Measurements from ENCODE around the gene ADGRE2. TPM values are rescaled to one million over a fixed set of nuclear protein-coding genes. Genes with fewer than 3 reads are reported as not detected.
"Not testable (repeated sequence)": the region's sequence is repeated elsewhere in the genome, so short reads cannot be mapped to it uniquely, and the experiment has no call there.

ADGRE2 gene
- total RNA-seq, 4 donors from 2014 or later: 4.5 to 10.7 (median 7.1) TPM

DNA sequence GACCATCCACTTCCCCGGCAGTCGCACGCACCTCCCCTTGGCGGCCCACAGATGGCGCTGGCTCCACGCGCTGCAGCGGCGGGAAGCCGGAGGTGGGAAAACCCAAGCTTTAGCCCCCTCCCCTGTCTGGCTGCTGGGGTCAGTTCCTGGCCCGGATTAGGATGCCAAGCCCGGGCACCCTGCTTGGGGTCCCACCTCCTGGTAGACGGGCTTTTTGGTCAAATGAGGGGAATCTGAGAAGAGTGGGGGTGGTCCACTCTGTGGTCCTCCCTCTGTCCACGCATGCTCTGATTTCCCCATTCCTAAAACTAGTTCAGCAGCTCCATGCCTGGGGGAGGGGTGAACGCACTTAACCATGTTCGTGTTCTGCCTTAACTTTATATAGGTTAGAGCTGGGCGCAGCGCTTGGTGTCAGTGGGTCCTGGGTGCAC, 8.1 kb upstream of the ADGRE2 start:
- WGBS, 2 donors: 19% methylated on average over 13 to 15 of the region's 18 CpGs
- no peak for TF ChIP-seq POLR2A (IDR thresholded peaks at IDR 0.05)
- TF ChIP-seq, protein P1, sequence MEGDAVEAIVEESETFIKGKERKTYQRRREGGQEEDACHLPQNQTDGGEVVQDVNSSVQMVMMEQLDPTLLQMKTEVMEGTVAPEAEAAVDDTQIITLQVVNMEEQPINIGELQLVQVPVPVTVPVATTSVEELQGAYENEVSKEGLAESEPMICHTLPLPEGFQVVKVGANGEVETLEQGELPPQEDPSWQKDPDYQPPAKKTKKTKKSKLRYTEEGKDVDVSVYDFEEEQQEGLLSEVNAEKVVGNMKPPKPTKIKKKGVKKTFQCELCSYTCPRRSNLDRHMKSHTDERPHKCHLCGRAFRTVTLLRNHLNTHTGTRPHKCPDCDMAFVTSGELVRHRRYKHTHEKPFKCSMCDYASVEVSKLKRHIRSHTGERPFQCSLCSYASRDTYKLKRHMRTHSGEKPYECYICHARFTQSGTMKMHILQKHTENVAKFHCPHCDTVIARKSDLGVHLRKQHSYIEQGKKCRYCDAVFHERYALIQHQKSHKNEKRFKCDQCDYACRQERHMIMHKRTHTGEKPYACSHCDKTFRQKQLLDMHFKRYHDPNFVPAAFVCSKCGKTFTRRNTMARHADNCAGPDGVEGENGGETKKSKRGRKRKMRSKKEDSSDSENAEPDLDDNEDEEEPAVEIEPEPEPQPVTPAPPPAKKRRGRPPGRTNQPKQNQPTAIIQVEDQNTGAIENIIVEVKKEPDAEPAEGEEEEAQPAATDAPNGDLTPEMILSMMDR (IDR thresholded peaks at IDR 0.05): peak in 1 of 3 donors; percentile 15
- no peak overlapping the region for H3K4me3 ChIP-seq (ENCODE audit: low read depth, poor library complexity, severe bottlenecking)
- intact Hi-C loops (cut with DNase I; ENCODE audit: low total_unique reads): loop anchor here (10.0 kb wide), 1 partner anchor 108 kb away; no protein-coding TSS in a partner anchor
- DNase-seq (ENCODE audit: low spot score in 2 of 2): peak in 1 of 2 donors; percentile 78

DNA sequence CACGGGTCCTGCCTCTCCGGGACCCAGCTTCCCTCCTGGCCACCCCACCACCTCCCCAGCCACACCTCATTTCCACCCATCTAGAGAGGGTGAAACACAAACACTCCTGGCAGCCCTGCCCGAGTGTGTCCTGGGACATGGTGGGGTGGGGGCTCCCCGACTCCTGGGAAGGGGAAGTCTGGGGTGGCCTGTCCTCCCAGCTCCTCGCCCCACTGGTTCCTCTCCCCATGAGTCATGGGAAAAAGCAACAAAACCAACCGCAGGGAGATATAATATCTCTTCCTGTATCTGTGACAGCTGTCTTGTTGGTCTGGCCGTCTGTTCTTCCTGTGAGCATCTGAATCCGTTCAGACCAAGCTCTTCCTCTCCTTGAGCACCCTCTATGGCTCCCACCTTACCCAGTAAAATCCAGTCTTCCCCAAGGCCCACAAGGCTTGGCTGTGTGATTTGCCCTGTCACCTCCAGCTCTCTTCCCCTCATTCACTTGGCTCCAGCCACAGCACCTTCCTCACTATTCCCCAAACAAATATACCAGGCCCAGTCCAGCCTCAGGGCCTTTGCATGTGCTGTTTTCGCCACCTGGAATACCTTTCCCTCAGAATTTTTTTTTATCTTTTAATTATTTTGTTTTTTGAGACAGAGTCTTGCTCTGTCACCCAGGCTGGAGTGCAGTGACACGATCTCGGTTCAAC, 6.9 kb upstream of the ADGRE2 start:
- intact Hi-C loops (cut with DNase I; ENCODE audit: low total_unique reads): loop anchor here (10.0 kb wide), 1 partner anchor 110 kb away; no protein-coding TSS in a partner anchor
- WGBS, 2 donors: 48 to 58% methylated on average over 8 to 9 of the region's 11 CpGs
- DNase-seq (ENCODE audit: low spot score in 2 of 2): peak; percentile 44 to 83
- not testable (repeated sequence) for H3K4me3 ChIP-seq (ENCODE audit: low read depth, poor library complexity, severe bottlenecking)

DNA sequence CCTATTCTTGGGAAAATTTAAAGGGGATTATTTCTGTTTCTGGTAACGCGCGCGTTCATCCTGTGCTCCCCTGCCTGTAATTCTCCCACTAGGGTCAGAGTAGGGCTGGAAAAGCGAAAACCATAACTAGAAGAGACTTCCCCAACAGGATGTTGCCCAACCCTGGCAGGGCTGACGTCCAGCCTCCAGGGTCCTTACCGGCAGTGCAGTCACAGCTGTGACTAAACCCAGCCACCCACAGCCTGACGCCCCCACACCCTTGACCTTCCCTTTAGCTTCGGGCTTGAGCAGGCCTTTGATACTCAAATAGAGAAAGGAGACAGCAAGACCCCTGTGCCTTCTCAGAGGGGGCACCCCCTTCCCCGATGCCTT, 6.4 kb upstream of the ADGRE2 start:
- intact Hi-C loops (cut with DNase I; ENCODE audit: low total_unique reads): loop anchor here (10.0 kb wide), 1 partner anchor 110 kb away; no protein-coding TSS in a partner anchor
- 57 to 74% methylated on average over 9 to 10 of the region's 10 CpGs for WGBS, 2 donors
- peak; percentile 35 to 88 for DNase-seq (ENCODE audit: low spot score in 2 of 2)
- not testable (repeated sequence) for H3K4me3 ChIP-seq (ENCODE audit: low read depth, poor library complexity, severe bottlenecking)

DNA sequence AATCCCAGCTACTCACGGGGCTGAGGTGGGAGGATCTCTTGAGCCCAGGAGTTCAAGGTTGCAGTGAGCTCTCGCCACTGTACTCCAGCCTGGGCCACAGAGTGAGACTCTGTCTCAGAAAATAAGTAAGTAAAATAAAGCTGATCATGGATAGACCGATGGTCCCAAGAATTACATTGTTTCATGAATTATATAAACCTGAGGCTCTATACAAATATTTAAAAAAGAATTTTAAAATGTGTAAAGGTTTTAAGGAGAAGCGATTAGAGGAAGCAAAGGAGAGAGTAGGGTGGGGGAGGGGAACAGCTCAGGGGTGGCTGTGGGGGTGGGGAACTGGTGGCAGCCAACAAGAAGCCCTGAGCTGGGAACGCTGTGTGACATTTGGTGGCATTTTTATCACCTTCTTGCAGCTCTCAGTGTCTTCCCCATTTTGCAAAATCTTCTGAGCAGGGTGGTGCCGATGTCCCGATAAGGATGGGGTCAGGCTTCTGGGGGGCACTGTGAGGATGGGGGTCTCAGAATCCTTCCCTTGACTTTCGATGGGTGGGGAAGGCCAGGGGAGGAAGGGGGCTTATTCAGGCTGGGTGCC, 5.1 kb upstream of the ADGRE2 start:
- DNase-seq (ENCODE audit: low spot score in 2 of 2): peak in 1 of 2 donors; percentile 58
- intact Hi-C loops (cut with DNase I; ENCODE audit: low total_unique reads): loop anchor here (10.0 kb wide), 1 partner anchor 111 kb away; no protein-coding TSS in a partner anchor
- H3K4me3 ChIP-seq (ENCODE audit: low read depth, poor library complexity, severe bottlenecking): not testable (repeated sequence)
- WGBS, 2 donors: 72 to 80% methylated on average over 7 to 8 of the region's 8 CpGs

DNA sequence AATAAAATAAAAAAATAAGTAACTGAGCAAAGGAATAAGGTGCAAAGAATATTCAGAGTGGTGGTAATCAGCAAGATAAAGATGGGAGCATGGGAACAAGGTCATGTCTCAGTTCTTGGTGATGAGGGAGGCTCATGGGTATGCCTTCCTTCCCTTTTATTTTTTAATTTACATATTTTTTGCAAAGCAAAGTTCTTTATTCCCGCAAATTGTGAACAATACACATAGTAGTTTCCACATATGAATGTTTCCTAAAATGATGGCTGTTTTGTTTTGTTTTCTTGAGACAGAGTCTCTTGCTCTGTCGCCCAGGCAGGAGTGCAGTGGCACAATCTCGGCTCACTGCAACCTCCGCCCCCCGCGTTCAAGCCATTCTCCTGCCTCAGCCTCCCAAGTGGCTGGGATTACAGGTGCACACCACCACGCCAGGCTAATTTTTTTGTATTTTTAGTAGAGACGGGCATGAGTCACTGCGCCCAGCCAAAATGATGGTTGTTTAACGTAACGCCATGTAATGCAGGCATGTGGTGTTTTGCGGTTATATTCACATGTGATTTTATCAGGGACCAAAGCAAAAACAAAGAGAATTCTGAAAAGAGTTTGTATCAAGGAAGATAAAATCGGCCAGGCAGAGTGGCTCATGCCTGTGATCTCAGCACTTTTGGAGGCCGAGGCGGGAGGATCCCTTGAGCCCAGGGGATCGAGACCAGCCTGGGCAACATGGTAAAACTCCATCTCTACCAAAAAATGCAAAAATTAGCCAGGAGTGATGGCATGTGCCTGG, 4.5 kb upstream of the ADGRE2 start:
- intact Hi-C loops (cut with DNase I; ENCODE audit: low total_unique reads): loop anchor here (10.0 kb wide), 1 partner anchor 112 kb away; no protein-coding TSS in a partner anchor
- H3K4me3 ChIP-seq (ENCODE audit: low read depth, poor library complexity, severe bottlenecking): no peak overlapping the region
- DNase-seq (ENCODE audit: low spot score in 2 of 2): peak in 1 of 2 donors; percentile 46
- 89 to 91% methylated on average over 16 of the region's 16 CpGs for WGBS, 2 donors
- TF ChIP-seq, protein P1 (IDR thresholded peaks at IDR 0.05): no peak
- no peak for TF ChIP-seq POLR2A (IDR thresholded peaks at IDR 0.05)

DNA sequence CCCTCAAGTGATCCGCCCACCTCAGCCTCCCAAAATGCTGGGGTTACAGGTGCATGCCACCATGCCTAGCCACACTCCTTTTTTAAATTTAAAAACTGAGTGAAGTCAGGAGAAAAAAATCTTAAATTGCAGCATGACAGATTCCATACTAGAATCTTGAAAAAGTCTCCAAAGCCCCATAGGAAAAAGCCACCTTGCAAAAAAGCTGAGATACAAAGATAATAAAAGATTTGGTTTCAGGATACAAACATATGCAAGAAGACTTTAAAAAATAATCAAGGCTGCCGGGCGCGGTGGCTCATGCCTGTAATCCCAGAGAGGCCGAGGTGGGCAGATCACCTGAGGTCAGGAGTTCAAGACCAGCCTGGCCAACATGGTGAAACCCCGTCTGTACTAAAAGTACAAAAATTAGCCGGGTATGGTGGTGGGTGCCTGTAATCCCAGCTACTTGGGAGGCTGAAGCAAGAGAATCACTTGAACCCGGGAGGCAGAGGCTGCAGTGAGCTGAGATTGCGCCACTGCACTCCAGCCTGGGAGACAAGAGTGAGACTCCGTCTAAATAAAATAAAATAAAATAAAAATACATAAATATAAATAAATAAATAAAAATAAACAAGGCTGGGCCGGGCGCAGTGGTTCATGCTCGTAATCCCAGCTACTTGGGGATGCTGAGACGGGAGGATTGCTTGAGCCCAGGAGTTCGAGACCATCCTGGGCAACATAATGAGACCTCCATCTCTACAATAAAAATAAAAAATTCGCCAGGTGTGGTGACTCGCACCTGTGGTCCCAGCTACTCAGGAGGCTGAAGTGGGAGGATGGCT, 3.6 kb upstream of the ADGRE2 start:
- H3K4me3 ChIP-seq (ENCODE audit: low read depth, poor library complexity, severe bottlenecking): not testable (repeated sequence)
- 84 to 95% methylated on average over 17 of the region's 17 CpGs for WGBS, 2 donors
- intact Hi-C loops (cut with DNase I; ENCODE audit: low total_unique reads): loop anchor here (10.0 kb wide), 1 partner anchor 113 kb away; no protein-coding TSS in a partner anchor
- peak in 1 of 2 donors; percentile 78 for DNase-seq (ENCODE audit: low spot score in 2 of 2)

DNA sequence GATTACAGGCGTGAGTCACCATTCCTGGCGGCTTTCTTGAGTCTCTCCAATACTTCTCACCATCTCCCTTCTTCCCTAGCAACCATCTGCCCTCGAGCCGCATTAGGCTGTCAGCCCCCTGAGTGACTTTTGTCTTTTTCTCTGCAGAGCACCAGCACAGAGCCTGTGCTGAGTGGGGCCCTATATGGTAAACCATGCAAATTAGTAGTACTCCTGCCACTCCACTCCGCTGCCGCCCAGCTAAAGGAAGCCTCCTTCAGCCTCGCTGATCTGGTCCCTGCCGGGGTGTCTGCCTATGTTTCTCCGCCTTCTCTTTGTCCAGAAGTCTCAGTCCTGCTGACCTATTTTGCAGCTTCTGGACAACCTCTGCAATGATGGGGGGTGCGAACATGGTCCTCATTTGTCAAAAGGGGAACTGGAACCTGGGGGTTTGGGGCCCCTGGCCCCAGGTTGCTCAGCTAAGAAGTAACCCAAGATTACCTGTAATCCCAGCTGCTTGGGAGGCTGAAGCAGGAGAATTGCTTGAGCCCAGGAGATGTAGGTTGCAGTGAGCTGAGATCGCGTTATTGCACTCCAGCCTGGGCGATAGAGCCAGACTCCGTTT, 2.4 kb upstream of the ADGRE2 start:
- peak in 1 of 2 donors; percentile 17 for DNase-seq (ENCODE audit: low spot score in 2 of 2)
- intact Hi-C loops (cut with DNase I; ENCODE audit: low total_unique reads): loop anchor here (10.0 kb wide), 1 partner anchor 114 kb away; no protein-coding TSS in a partner anchor
- H3K4me3 ChIP-seq (ENCODE audit: low read depth, poor library complexity, severe bottlenecking): not testable (repeated sequence)
- 78 to 83% methylated on average over 14 of the region's 14 CpGs for WGBS, 2 donors

All from lower leg skin (tissue), 4 donors.